Peyer's patch (tissue), 4 donors: ENCODE results near the gene NGDN. TPM values are rescaled to one million over a fixed set of nuclear protein-coding genes. Genes with fewer than 3 reads are reported as not detected.
"Not testable (repeated sequence)": the region's sequence is repeated elsewhere in the genome, so short reads cannot be mapped to it uniquely, and the experiment has no call there.

Source experiments
- DNase-seq, 3 donors: peaks; one replicate each; pipeline ENCODE4 v3.0.0-alpha.2; 2017 to 2019
- H3K27ac ChIP-seq, 4 donors: fragments of 200-600 bp; sonication (generic); one replicate each; pipeline ENCODE4 v1.5.1; 2016 to 2019
- H3K27me3 ChIP-seq, 2 donors: fragments of 200-600 bp; sonication (generic); one replicate each; pipeline ENCODE4 v1.5.1; 2019
- H3K36me3 ChIP-seq, 3 donors: fragments of 200-600 bp; sonication (generic); one replicate each; pipeline ENCODE4 v1.5.1; 2016 to 2019
- H3K4me1 ChIP-seq, 4 donors: fragments of 200-600 bp; sonication (generic); one replicate each; pipeline ENCODE4 v1.5.1; 2016 to 2019
- H3K4me3 ChIP-seq, 4 donors: fragments of 200-600 bp; sonication (generic); 1 replicate in 3 of 4; 2 replicates in 1 of 4; pipeline ENCODE4 v1.5.1; 2016 to 2019; ENCODE audit warnings: mild to moderate bottlenecking in 1 of 4
- H3K9me3 ChIP-seq, 4 donors: fragments of 200-600 bp; sonication (generic); one replicate each; pipeline ENCODE4 v1.5.1; 2016 to 2019; ENCODE audit warnings: mild to moderate bottlenecking in 1 of 4
- CTCF ChIP-seq, 6 experiments: fragments of 450-650 bp in 4 of 6; fragments of 200-600 bp in 2 of 6; sonication (generic) in 1 of 6; IDR thresholded peaks; one replicate each; pipeline ENCODE4 v1.5.1; 2017 to 2019; ENCODE audit warnings: antibody characterized with exemption in 6 of 6, mild to moderate bottlenecking in 3 of 6, moderate library complexity in 1 of 6
- POLR2A ChIP-seq, 2 donors: fragments of 450-650 bp; IDR thresholded peaks; one replicate each; pipeline ENCODE4 v1.5.1; 2017; ENCODE audit warnings: antibody characterized with exemption in 2 of 2, mild to moderate bottlenecking in 2 of 2, moderate library complexity in 2 of 2
- total RNA-seq, 4 donors: library from RNA; depleted of rRNA; stranded (reverse); fragments of >200 nt; gene quantifications; one replicate each; pipeline ENCODE4 v1.1.0, GENCODE V29; 2016

NGDN gene
- total RNA-seq, 4 donors from 2014 or later = 25.5 to 61.9 (median 35.4) TPM

DNA sequence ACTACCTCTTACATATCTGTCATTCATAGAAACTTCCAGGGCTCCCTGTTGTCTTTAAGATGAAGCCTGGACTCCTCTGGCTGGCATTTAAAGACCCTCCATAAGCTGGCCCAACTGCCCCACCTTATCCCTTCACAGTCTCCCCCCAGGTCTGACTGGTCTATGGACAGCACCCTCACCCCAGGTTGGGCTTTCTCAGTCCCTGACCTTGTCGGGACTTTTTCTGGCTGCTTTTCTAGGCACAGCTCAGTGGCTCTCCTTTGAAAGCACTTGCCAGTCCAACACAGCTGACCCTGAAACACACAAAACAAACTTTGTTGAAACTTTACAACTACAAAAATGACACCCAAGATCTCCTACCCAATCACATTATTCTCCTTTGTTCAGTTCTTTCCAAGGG lies 20.2 kb upstream of the NGDN start:
- Histone ChIP-seq H3K9me3 (no peaks in the 10 kb centered on the region), H3K4me1 (peaks cover 0 to 23% (median 0%) of the 10 kb centered on the region in 4 donors), H3K36me3 (no peaks in the 10 kb centered on the region), H3K27ac (no peak overlapping the region), H3K27me3 (no peaks in the 10 kb centered on the region), H3K4me3 (no peak overlapping the region)
- no peak for TF ChIP-seq CTCF (IDR thresholded peaks at IDR 0.05)
- TF ChIP-seq POLR2A (IDR thresholded peaks at IDR 0.05) = no peak
- DNase-seq = peak in 1 of 3 donors; percentile 11

GRCh38 chr14:23450379-23450778 lies 19.1 kb upstream of the NGDN start:
- DNase-seq = no peak
- Histone ChIP-seq H3K4me1 (peaks cover 0 to 23% (median 0%) of the 10 kb centered on the region in 4 donors), H3K9me3 (no peaks in the 10 kb centered on the region), H3K36me3 (no peaks in the 10 kb centered on the region), H3K4me3 (no peak overlapping the region), H3K27me3 (no peaks in the 10 kb centered on the region), H3K27ac (no peak overlapping the region)
- TF ChIP-seq POLR2A (IDR thresholded peaks at IDR 0.05) (no peak), CTCF (IDR thresholded peaks at IDR 0.05) (no peak)

GRCh38 chr14:23452237-23452636 lies 17.3 kb upstream of the NGDN start:
- Histone ChIP-seq H3K9me3 (no peaks in the 10 kb centered on the region), H3K36me3 (no peaks in the 10 kb centered on the region), H3K27ac (no peak overlapping the region), H3K4me3 (no peak overlapping the region), H3K27me3 (no peaks in the 10 kb centered on the region), H3K4me1 (peaks cover 0 to 12% (median 0%) of the 10 kb centered on the region in 4 donors)
- TF ChIP-seq CTCF (IDR thresholded peaks at IDR 0.05) = no peak
- TF ChIP-seq POLR2A (IDR thresholded peaks at IDR 0.05) = no peak
- no peak for DNase-seq

DNA sequence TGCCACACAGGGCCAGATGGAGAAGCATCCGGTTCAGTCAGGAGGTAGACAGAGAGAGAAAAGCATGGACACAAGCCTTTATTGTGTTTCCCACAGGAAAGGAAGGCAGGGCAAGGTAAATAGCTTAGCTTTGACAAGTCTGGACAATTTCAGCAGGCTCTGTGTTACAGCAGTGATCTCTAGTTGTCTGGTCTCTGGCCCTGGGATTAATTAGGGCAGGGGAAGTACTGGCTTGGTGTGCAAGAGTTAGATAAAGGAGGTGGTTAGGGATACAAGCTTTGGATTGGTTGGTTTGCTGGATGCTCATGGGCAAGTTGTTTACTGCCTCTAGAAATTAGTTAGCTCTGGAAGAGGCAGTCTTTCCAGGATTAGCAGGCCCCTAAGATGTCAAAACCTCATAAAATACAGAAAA lies 15.1 kb upstream of the NGDN start:
- no peak for TF ChIP-seq CTCF (IDR thresholded peaks at IDR 0.05)
- no peak for TF ChIP-seq POLR2A (IDR thresholded peaks at IDR 0.05)
- Histone ChIP-seq H3K4me3 (no peak overlapping the region), H3K9me3 (no peaks in the 10 kb centered on the region), H3K27me3 (no peaks in the 10 kb centered on the region), H3K4me1 (no peaks in the 10 kb centered on the region), H3K27ac (no peak overlapping the region), H3K36me3 (no peaks in the 10 kb centered on the region)
- DNase-seq = no peak

- not testable (repeated sequence) for H3K9me3 ChIP-seq, H3K27me3 ChIP-seq, H3K4me3 ChIP-seq, H3K36me3 ChIP-seq, H3K4me1 ChIP-seq, DNase-seq
- peak overlapping the region in 2 of 4 donors; percentile 54 to 74 for H3K27ac ChIP-seq
These were observed 12.5 kb upstream of the NGDN start for GRCh38 chr14:23456883-23457586.

- Histone ChIP-seq H3K36me3 (no peaks in the 10 kb centered on the region), H3K4me3 (no peak overlapping the region), H3K27me3 (no peaks in the 10 kb centered on the region), H3K4me1 (no peaks in the 10 kb centered on the region), H3K27ac (peak overlapping the region in 2 of 4 donors; percentile 54 to 74), H3K9me3 (no peaks in the 10 kb centered on the region)
- TF ChIP-seq POLR2A (IDR thresholded peaks at IDR 0.05) = no peak
- no peak for TF ChIP-seq CTCF (IDR thresholded peaks at IDR 0.05)
- peak in 1 of 3 donors; percentile 78 for DNase-seq
These were observed 11.7 kb upstream of the NGDN start for GRCh38 chr14:23457587-23458445.
